Thymus (tissue), 11 donors: Measurements from ENCODE around the gene MTCH2. TPM values are rescaled to one million over a fixed set of nuclear protein-coding genes. Genes with fewer than 3 reads are reported as not detected.
"Not testable (repeated sequence)": the region's sequence is repeated elsewhere in the genome, so short reads cannot be mapped to it uniquely, and the experiment has no call there.

Experiments
- DNase-seq, 9 donors: peaks; one replicate each; pipeline ENCODE4 v3.0.0-alpha.2; 2013; ENCODE audit warnings: low spot score in 9 of 9, low read depth in 6 of 9, missing footprints in 1 of 9
- H3K27ac ChIP-seq, 2 donors: one replicate each; pipeline ENCODE4 v1.5.1; 2013; ENCODE audit warnings: control low read depth in 1 of 2, low read depth in 1 of 2, low read length in 1 of 2, mild to moderate bottlenecking in 1 of 2, moderate library complexity in 1 of 2
- H3K27me3 ChIP-seq, 2 donors: one replicate each; pipeline ENCODE4 v1.5.1; 2013; ENCODE audit warnings: low read length in 1 of 2; ENCODE audit not compliant: control insufficient read depth in 2 of 2, insufficient read depth in 1 of 2
- H3K36me3 ChIP-seq, 2 donors: one replicate each; pipeline ENCODE4 v1.5.1; 2013; ENCODE audit warnings: low read length in 1 of 2, mild to moderate bottlenecking in 1 of 2, moderate library complexity in 1 of 2; ENCODE audit not compliant: control insufficient read depth in 2 of 2, insufficient read depth in 2 of 2
- H3K4me1 ChIP-seq, 2 donors: one replicate each; pipeline ENCODE4 v1.5.1; 2013; ENCODE audit warnings: low read length in 2 of 2; ENCODE audit not compliant: control insufficient read depth in 2 of 2, insufficient read depth in 2 of 2
- H3K4me3 ChIP-seq, 2 donors: one replicate each; pipeline ENCODE4 v1.5.1; 2013; ENCODE audit warnings: low read length in 2 of 2, control low read depth in 1 of 2, mild to moderate bottlenecking in 1 of 2
- H3K9me3 ChIP-seq, 2 donors: one replicate each; pipeline ENCODE4 v1.5.1; 2013; ENCODE audit warnings: low read length in 1 of 2, mild to moderate bottlenecking in 1 of 2; ENCODE audit not compliant: control insufficient read depth in 2 of 2, insufficient read depth in 1 of 2
- WGBS: extraction: QIAGEN DNeasy Blood & Tissue Kit; methylation state at CpG from one replicate; pipeline ENCODE4 v1.1.7; 2013; 5-methylcytosine and 5-hydroxymethylcytosine counted together
- polyA plus RNA-seq: library from polyadenylated mRNA; stranded (reverse); fragments of 200-250 nt; gene quantifications from one replicate; pipeline ENCODE4 v1.2.3, GENCODE V29; 2013
- total RNA-seq: library from RNA; stranded (reverse); fragments of 120-200 nt; gene quantifications from one replicate; pipeline ENCODE4 v1.2.4, GENCODE V29; 2013
- donor health status: healthy.

The MTCH2 gene
- total and polyA plus RNA-seq, 2 donors: 40.0 to 57.7 TPM

DNA sequence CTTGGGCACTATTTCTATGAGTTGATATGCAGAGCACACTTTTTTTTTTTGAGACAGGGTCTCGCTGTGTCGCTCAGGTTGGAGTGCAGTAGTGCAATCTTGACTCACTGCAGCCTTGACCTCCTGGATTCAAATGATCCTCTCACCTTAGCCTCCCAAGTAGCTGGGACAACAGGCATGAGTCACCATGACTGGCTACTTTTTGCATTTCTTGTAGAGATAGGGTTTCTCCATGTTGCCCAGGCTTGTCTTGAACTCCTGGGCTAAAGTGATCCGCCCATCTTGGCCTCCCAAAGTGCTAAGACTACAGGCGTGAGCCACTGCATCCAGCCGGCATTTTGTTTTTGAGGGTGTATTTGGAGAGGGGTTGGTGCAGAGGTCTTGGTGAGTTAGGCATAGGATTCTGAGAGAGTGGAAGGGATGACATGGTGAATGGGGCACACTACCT lies 29.9 kb upstream of the MTCH2 start:
- Histone ChIP-seq H3K4me3 (no peak overlapping the region), H3K4me1 (no peaks in the 10 kb centered on the region), H3K27ac (no peak overlapping the region), H3K36me3 (no peaks in the 10 kb centered on the region), H3K9me3 (no peaks in the 10 kb centered on the region), H3K27me3 (no peaks in the 10 kb centered on the region)
- no peak for DNase-seq
- WGBS: 97% methylated on average over 5 of the region's 5 CpGs

DNA sequence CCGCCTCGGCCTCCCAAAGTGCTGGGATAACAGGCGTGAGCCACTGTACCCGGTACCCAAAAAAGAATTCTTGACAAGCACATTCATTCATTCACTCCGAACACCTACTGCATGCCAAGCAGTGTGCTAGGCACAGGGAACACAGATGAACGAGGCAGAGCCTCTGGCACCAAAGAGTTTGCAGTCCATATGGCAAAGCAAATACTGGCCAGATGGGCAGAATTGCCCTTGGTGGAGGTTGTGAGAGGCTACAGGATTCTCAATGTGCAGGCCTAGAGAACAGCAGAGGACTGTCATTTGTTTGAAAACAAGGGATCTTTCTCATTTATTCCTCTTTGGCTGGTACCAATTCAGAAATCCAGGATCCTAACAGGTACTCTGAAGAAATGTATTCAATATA lies 27.5 kb upstream of the MTCH2 start:
- no peaks in the 10 kb centered on the region for H3K9me3 ChIP-seq
- H3K27ac ChIP-seq: no peak overlapping the region
- DNase-seq: no peak
- H3K36me3 ChIP-seq: no peaks in the 10 kb centered on the region
- H3K4me1 ChIP-seq: no peaks in the 10 kb centered on the region
- no peaks in the 10 kb centered on the region for H3K27me3 ChIP-seq
- no peak overlapping the region for H3K4me3 ChIP-seq
- 97% methylated on average over 6 of the region's 6 CpGs for WGBS

DNA sequence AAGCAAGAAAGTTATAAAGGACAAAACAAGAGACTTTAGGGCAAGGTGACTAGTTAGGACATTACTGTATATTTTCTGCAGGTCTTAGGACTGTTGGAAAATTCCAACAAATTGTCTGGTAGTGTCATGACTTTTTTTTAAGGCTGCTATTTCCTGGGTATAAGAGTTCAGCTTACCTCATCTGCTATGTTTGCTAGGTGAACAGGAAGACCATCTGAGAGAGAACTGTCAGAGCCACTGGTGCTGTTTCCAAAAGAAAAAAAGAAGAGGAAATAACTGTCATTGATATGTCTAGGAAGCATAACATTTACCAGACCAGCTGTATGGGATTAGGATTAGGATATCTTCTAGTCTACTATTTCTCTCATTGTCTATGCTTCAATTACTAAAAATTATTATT lies 26.3 kb upstream of the MTCH2 start:
- Histone ChIP-seq H3K36me3 (no peaks in the 10 kb centered on the region), H3K27me3 (no peaks in the 10 kb centered on the region), H3K27ac (no peak overlapping the region), H3K4me1 (no peaks in the 10 kb centered on the region), H3K9me3 (no peaks in the 10 kb centered on the region), H3K4me3 (no peak overlapping the region)
- DNase-seq: no peak

DNA sequence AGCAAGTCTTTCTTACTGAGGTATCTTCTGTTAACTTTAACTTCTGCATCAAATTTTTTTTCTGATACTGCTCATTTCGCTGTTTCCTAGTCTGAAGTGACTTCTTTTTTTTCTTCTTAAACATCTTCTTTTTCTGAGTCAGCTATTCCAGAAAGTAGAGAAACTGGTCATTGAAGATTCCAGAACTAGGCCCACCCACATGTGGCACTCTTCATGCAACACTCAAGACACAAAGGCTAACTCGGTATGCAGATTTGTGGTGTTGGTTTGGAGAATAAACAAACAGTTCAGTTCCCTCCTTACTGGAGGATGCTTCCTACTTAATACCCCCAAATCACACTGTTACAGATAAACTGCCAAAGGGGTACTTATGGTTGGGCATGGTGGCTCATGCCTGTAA lies 25.2 kb upstream of the MTCH2 start:
- Histone ChIP-seq H3K27me3 (no peaks in the 10 kb centered on the region), H3K9me3 (no peaks in the 10 kb centered on the region)
- WGBS: 95% methylated on average over 2 of the region's 2 CpGs

DNA sequence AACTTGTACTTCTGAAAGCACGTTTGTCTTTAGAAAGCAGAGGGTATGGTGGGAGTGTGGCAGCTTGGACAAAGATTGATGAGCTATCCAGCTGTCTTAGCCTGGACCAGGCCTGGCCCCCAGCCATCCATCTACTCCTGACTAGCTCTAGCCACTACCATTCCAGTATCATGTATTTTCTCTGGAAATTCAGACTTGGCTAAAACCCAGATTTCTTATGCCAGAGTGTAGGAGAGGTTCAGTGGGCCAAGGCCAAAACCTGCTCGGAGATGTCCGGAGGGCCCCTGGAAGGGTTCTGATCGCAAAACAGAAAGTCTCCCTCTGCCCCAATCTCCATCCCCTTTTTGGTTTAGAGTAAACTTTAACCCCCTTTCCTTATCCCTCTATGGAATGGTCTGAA lies 24.8 kb upstream of the MTCH2 start:
- Histone ChIP-seq H3K9me3 (no peaks in the 10 kb centered on the region), H3K27ac (no peak overlapping the region), H3K36me3 (no peaks in the 10 kb centered on the region), H3K4me1 (no peaks in the 10 kb centered on the region), H3K4me3 (no peak overlapping the region), H3K27me3 (no peaks in the 10 kb centered on the region)
- 95% methylated on average over 4 of the region's 4 CpGs for WGBS
- no peak for DNase-seq

More for the DNA sequence above, 25.2 kb upstream of the MTCH2 start:
- Histone ChIP-seq H3K4me3 (no peak overlapping the region), H3K27ac (no peak overlapping the region), H3K4me1 (no peaks in the 10 kb centered on the region), H3K36me3 (no peaks in the 10 kb centered on the region)
- DNase-seq: no peak

DNA sequence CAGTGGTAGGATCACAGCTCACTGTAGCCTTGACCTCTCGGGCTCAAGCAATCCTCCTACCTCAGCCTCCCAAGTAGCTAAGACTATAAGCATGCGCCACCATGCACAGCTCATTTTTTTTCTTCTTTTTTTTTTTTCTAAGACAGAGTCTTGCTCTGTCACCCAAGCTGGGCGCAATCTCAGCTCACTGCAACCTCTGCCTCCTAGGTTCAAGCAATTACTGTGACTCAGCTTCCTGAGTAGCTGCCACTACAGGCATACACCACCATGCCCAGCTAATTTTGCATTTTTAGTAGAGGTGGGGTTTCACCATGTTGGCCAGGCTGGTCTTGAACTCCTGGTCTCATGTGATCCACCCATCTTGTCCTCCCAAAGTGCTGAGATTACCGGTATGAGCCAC lies 22.6 kb upstream of the MTCH2 start:
- WGBS: 98% methylated on average over 4 of the region's 4 CpGs
- H3K9me3 ChIP-seq, H3K4me3 ChIP-seq, H3K27ac ChIP-seq, H3K4me1 ChIP-seq, DNase-seq, H3K36me3 ChIP-seq, H3K27me3 ChIP-seq: not testable (repeated sequence)

DNA sequence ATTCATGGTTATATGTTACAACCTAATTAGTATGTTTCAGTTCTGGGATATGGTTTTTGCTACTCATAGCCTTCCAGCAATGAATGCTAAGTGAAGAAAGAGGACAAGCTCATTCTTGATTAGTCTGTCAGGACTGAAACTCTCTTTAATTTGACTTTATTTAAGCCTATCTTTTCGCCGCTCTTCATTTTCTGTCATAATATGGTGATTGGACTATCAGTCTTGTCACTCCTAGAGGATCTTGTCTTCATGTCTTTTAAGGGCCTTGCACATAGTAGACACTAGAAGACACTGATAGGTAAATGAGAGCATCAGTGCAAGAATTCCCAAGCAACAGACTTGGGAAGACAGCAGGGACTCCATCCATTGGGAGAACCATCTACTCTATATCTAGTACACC lies 18.9 kb upstream of the MTCH2 start:
- no peak for DNase-seq
- WGBS: 99% methylated on average over 2 of the region's 2 CpGs
- Histone ChIP-seq H3K9me3 (no peaks in the 10 kb centered on the region), H3K4me1 (no peaks in the 10 kb centered on the region), H3K36me3 (no peaks in the 10 kb centered on the region), H3K27me3 (no peaks in the 10 kb centered on the region), H3K4me3 (no peak overlapping the region), H3K27ac (no peak overlapping the region)

DNA sequence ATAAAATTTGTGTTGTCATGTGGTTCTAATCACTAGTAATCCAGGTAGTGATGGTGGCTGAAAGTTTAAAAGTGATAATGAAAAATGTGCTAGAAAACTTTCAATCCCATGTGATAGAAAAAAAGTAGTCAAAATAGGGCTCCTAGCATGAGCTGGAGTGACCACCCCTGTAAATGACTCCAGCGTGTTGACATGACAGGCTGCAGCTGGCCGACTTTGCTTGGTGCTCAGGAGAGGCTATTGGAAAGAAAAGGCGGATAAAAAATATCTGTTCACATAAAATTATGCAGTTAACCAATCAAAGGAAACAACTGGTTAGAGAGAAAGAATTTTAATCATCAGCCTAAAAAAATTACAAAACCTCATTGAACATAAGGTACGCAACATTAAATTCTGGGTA lies 16.9 kb upstream of the MTCH2 start:
- no peak for DNase-seq
- H3K27me3 ChIP-seq: no peaks in the 10 kb centered on the region
- 97% methylated on average over 4 of the region's 4 CpGs for WGBS
- H3K27ac ChIP-seq: no peak overlapping the region
- H3K36me3 ChIP-seq: no peaks in the 10 kb centered on the region
- no peaks in the 10 kb centered on the region for H3K4me1 ChIP-seq
- no peak overlapping the region for H3K4me3 ChIP-seq
- H3K9me3 ChIP-seq: no peaks in the 10 kb centered on the region

DNA sequence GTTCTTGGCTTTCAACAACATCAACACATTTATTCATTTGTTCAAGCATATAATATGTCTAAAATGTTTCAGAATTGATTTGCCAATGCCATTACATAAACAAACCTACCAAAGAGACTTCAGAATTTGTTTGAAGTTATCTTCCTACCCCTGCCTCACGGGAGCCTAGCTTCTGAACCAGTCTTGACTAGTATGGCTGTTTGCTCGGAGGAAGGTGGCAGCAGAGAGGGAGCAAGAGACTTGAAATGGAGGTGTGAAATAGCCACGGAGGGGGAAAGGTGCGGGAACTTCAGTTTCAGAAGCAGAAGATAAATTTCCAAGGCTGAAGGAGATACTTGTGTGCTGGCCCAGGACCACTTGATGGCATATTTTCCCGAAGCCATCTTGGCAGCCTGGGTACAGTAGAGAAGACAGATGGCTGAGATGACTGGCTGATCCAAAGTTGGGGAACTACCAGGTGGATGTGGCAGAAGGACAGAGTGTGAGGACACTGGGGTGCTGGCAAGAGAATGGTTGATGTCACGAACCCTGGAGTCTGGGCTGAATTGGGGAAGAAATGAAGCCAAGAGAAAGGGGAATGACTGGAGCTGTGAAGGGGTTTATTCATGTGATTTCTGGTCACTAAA lies 14.0 kb upstream of the MTCH2 start:
- DNase-seq: no peak
- peaks cover 0 to 10% of the 10 kb centered on the region in 2 donors for H3K9me3 ChIP-seq
- H3K36me3 ChIP-seq: no peaks in the 10 kb centered on the region
- no peak overlapping the region for H3K27ac ChIP-seq
- no peaks in the 10 kb centered on the region for H3K27me3 ChIP-seq
- H3K4me3 ChIP-seq: no peak overlapping the region
- WGBS: 88% methylated on average over 6 of the region's 6 CpGs
- no peaks in the 10 kb centered on the region for H3K4me1 ChIP-seq
